Measurements from ENCODE around the gene GATA3. TPM values are rescaled to one million over a fixed set of nuclear protein-coding genes. Genes with fewer than 3 reads are reported as not detected.

GATA3 gene
- total and polyA plus RNA-seq, 2 experiments from 2014 or later, result 0.23 TPM; not detected in 1

DNA sequence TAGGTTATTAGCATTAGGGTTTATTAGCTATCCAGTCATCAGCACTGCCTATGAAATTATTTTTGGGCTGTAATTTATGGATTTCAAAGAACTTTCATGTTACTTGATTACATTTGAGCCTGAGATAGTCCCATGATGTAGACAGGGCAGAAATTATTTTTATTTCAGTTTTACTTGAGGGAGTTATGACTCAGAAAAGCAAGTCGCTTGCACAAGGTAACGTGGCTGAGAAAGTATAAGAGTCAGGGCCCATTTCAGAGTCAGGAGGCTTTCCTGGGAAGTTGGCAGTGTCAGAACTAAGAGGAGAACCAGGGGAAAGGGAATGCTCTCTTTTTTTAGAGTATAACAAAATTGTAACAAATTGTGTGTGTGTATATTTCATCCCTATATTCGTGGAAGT is 16.5 kb downstream of the GATA3 start:
- no peaks in the 10 kb centered on the region for H3K36me3 ChIP-seq (ENCODE audit: insufficient read depth)
- H3K9me2 ChIP-seq (ENCODE audit: insufficient read depth), result 0 out of 2 replicates have a peak, but pooled peaks cover 4% of the 10 kb centered on the region
- peaks cover 13% of the 10 kb centered on the region for H3K27me3 ChIP-seq (ENCODE audit: insufficient read depth)
- H3K79me2 ChIP-seq (replicated peaks; ENCODE audit: insufficient read depth), result no peaks in the 10 kb centered on the region
- no peak overlapping the region for H3K4me3 Mint-ChIP-seq
- no peak overlapping the region for H3K4me2 ChIP-seq
- no peak overlapping the region for H3K27ac Mint-ChIP-seq
- H3K9me3 Mint-ChIP-seq, result no peaks in the 10 kb centered on the region
- peaks cover 7% of the 10 kb centered on the region for H3K27me3 Mint-ChIP-seq (ENCODE audit: insufficient read depth, low read depth, poor library complexity)
- H3K4me1 ChIP-seq (ENCODE audit: insufficient read depth), result peaks cover 18% of the 10 kb centered on the region
- no peak for DNase-seq (ENCODE audit: low spot score)
- H4K20me1 ChIP-seq (replicated peaks; ENCODE audit: insufficient read depth), result no peaks in the 10 kb centered on the region
- H3K27ac ChIP-seq (ENCODE audit: low read depth), result no peak overlapping the region
- H3K4me1 Mint-ChIP-seq, result peaks cover 22% of the 10 kb centered on the region
- TF ChIP-seq NANOG (IDR thresholded peaks at IDR 0.05; ENCODE audit: borderline replicate concordance), result no peak
- TF ChIP-seq, protein P1, sequence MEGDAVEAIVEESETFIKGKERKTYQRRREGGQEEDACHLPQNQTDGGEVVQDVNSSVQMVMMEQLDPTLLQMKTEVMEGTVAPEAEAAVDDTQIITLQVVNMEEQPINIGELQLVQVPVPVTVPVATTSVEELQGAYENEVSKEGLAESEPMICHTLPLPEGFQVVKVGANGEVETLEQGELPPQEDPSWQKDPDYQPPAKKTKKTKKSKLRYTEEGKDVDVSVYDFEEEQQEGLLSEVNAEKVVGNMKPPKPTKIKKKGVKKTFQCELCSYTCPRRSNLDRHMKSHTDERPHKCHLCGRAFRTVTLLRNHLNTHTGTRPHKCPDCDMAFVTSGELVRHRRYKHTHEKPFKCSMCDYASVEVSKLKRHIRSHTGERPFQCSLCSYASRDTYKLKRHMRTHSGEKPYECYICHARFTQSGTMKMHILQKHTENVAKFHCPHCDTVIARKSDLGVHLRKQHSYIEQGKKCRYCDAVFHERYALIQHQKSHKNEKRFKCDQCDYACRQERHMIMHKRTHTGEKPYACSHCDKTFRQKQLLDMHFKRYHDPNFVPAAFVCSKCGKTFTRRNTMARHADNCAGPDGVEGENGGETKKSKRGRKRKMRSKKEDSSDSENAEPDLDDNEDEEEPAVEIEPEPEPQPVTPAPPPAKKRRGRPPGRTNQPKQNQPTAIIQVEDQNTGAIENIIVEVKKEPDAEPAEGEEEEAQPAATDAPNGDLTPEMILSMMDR (conservative IDR thresholded peaks at IDR 0.05; ENCODE audit: low read depth in 2 of 2), result no peak
- TF ChIP-seq, protein P2, sequence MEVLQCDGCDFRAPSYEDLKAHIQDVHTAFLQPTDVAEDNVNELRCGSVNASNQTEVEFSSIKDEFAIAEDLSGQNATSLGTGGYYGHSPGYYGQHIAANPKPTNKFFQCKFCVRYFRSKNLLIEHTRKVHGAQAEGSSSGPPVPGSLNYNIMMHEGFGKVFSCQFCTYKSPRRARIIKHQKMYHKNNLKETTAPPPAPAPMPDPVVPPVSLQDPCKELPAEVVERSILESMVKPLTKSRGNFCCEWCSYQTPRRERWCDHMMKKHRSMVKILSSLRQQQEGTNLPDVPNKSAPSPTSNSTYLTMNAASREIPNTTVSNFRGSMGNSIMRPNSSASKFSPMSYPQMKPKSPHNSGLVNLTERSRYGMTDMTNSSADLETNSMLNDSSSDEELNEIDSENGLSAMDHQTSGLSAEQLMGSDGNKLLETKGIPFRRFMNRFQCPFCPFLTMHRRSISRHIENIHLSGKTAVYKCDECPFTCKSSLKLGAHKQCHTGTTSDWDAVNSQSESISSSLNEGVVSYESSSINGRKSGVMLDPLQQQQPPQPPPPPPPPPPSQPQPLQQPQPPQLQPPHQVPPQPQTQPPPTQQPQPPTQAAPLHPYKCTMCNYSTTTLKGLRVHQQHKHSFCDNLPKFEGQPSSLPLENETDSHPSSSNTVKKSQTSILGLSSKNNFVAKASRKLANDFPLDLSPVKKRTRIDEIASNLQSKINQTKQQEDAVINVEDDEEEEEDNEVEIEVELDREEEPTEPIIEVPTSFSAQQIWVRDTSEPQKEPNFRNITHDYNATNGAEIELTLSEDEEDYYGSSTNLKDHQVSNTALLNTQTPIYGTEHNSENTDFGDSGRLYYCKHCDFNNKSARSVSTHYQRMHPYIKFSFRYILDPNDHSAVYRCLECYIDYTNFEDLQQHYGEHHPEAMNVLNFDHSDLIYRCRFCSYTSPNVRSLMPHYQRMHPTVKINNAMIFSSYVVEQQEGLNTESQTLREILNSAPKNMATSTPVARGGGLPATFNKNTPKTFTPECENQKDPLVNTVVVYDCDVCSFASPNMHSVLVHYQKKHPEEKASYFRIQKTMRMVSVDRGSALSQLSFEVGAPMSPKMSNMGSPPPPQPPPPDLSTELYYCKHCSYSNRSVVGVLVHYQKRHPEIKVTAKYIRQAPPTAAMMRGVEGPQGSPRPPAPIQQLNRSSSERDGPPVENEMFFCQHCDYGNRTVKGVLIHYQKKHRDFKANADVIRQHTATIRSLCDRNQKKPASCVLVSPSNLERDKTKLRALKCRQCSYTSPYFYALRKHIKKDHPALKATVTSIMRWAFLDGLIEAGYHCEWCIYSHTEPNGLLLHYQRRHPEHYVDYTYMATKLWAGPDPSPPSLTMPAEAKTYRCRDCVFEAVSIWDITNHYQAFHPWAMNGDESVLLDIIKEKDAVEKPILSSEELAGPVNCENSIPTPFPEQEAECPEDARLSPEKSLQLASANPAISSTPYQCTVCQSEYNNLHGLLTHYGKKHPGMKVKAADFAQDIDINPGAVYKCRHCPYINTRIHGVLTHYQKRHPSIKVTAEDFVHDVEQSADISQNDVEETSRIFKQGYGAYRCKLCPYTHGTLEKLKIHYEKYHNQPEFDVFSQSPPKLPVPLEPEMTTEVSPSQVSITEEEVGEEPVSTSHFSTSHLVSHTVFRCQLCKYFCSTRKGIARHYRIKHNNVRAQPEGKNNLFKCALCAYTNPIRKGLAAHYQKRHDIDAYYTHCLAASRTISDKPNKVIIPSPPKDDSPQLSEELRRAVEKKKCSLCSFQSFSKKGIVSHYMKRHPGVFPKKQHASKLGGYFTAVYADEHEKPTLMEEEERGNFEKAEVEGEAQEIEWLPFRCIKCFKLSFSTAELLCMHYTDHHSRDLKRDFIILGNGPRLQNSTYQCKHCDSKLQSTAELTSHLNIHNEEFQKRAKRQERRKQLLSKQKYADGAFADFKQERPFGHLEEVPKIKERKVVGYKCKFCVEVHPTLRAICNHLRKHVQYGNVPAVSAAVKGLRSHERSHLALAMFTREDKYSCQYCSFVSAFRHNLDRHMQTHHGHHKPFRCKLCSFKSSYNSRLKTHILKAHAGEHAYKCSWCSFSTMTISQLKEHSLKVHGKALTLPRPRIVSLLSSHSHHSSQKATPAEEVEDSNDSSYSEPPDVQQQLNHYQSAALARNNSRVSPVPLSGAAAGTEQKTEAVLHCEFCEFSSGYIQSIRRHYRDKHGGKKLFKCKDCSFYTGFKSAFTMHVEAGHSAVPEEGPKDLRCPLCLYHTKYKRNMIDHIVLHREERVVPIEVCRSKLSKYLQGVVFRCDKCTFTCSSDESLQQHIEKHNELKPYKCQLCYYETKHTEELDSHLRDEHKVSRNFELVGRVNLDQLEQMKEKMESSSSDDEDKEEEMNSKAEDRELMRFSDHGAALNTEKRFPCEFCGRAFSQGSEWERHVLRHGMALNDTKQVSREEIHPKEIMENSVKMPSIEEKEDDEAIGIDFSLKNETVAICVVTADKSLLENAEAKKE (CRISPR knock-in tag; IDR thresholded peaks at IDR 0.05), result no peak
- no peak for TF ChIP-seq ZNF331 (CRISPR knock-in tag; IDR thresholded peaks at IDR 0.05; ENCODE audit: low read depth)
- no peak for TF ChIP-seq EZH2phosphoT487 (IDR thresholded peaks at IDR 0.05; ENCODE audit: unreplicated experiment)
- no peak for TF ChIP-seq ZNF114 (CRISPR knock-in tag; IDR thresholded peaks at IDR 0.05)
- TF ChIP-seq, protein P3, sequence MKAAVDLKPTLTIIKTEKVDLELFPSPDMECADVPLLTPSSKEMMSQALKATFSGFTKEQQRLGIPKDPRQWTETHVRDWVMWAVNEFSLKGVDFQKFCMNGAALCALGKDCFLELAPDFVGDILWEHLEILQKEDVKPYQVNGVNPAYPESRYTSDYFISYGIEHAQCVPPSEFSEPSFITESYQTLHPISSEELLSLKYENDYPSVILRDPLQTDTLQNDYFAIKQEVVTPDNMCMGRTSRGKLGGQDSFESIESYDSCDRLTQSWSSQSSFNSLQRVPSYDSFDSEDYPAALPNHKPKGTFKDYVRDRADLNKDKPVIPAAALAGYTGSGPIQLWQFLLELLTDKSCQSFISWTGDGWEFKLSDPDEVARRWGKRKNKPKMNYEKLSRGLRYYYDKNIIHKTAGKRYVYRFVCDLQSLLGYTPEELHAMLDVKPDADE (IDR thresholded peaks at IDR 0.05), result no peak
- TF ChIP-seq JUNB (IDR thresholded peaks at IDR 0.05; ENCODE audit: unreplicated experiment), result no peak
- TF ChIP-seq, protein P4, sequence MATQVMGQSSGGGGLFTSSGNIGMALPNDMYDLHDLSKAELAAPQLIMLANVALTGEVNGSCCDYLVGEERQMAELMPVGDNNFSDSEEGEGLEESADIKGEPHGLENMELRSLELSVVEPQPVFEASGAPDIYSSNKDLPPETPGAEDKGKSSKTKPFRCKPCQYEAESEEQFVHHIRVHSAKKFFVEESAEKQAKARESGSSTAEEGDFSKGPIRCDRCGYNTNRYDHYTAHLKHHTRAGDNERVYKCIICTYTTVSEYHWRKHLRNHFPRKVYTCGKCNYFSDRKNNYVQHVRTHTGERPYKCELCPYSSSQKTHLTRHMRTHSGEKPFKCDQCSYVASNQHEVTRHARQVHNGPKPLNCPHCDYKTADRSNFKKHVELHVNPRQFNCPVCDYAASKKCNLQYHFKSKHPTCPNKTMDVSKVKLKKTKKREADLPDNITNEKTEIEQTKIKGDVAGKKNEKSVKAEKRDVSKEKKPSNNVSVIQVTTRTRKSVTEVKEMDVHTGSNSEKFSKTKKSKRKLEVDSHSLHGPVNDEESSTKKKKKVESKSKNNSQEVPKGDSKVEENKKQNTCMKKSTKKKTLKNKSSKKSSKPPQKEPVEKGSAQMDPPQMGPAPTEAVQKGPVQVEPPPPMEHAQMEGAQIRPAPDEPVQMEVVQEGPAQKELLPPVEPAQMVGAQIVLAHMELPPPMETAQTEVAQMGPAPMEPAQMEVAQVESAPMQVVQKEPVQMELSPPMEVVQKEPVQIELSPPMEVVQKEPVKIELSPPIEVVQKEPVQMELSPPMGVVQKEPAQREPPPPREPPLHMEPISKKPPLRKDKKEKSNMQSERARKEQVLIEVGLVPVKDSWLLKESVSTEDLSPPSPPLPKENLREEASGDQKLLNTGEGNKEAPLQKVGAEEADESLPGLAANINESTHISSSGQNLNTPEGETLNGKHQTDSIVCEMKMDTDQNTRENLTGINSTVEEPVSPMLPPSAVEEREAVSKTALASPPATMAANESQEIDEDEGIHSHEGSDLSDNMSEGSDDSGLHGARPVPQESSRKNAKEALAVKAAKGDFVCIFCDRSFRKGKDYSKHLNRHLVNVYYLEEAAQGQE (IDR thresholded peaks at IDR 0.05; ENCODE audit: unreplicated experiment), result no peak
- TF ChIP-seq POLR2AphosphoS5 (IDR thresholded peaks at IDR 0.05; ENCODE audit: low read depth), result no peak
- no peak for TF ChIP-seq CREB1 (CRISPR knock-in tag; IDR thresholded peaks at IDR 0.05; ENCODE audit: low read depth)
- TF ChIP-seq EZH2 (IDR thresholded peaks at IDR 0.05; ENCODE audit: low read depth, unreplicated experiment), result no peak
- no peak for TF ChIP-seq STAT1 (IDR thresholded peaks at IDR 0.05; ENCODE audit: unreplicated experiment)
- H2AFZ ChIP-seq, result no peak overlapping the region
- H3K4me3 ChIP-seq, result no peak overlapping the region
- no peak for ATAC-seq
- H3F3A ChIP-seq (replicated peaks; ENCODE audit: low read depth), result no peaks in the 10 kb centered on the region
- no peaks in the 10 kb centered on the region for H3K36me3 Mint-ChIP-seq (ENCODE audit: low read depth)

Data from GM23338 (cell line).